BJ (cell line): ENCODE measurements around the gene MGAT5. TPM values are rescaled to one million over a fixed set of nuclear protein-coding genes. Genes with fewer than 3 reads are reported as not detected.

Experiments
- CTCF ChIA-PET: fragments of 350-600 bp; formaldehyde crosslinking; extraction: SDS; loops from one replicate; lab custom pipeline; 2021; ENCODE audit warnings: antibody characterized with exemption, inconsistent platforms; lab: Yijun Ruan, JAX
- POLR2A ChIA-PET: fragments of 300-600 bp; sonication (Branson Sonifier 250); formaldehyde crosslinking; extraction: SDS; loops from one replicate; lab custom pipeline; 2021; ENCODE audit warnings: antibody characterized with exemption; lab: Charles Lee
- DNase-seq: peaks from one replicate; pipeline ENCODE4 v3.0.0-alpha.2; 2011; ENCODE audit warnings: low read depth
- H3K27me3 ChIP-seq: 2 replicates; pipeline ENCODE4 v1.6.0; 2011; ENCODE audit warnings: low read length; ENCODE audit not compliant: control insufficient read depth, insufficient read depth
- H3K36me3 ChIP-seq: 2 replicates; pipeline ENCODE4 v1.5.1; 2011; ENCODE audit warnings: low read length; ENCODE audit not compliant: control insufficient read depth, insufficient read depth
- H3K4me3 ChIP-seq: 2 replicates; pipeline ENCODE4 v1.5.1; 2011; ENCODE audit warnings: low read depth, mild to moderate bottlenecking, control low read depth, low read length
- polyA plus RNA-seq: library from polyadenylated mRNA; depleted of rRNA; stranded (reverse); fragments of >200 nt; gene quantifications from 2 replicates; pipeline ENCODE4 v1.2.3, GENCODE V29; 2011
- TF ChIP-seq, protein P1 (sequence below): IDR thresholded peaks from 2 replicates; pipeline ENCODE4 v1.5.1; 2011; ENCODE audit warnings: low read depth, mild to moderate bottlenecking, control low read depth, inconsistent platforms, low read length, moderate library complexity; ENCODE audit not compliant: insufficient read depth

Gene MGAT5
- polyA plus RNA-seq, 1 experiment = 25.0 TPM

DNA sequence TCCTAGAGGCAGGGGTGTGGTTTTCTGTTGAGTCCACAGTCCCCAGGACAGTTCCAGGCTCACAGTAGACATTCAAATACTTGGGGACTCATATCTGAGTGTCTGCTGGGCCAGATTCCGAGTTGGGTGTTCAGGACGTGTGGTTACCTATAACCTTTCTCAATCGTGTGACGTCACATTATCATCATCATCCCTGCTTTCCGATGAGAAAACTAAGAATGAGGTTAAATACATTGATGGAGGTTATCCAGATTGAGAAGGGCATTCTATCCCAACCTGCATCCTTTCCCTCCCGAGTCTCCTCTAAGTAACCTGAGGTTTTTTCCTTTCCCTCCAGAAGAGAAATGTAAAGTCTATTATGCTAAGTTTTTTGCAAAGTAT, 204.6 kb downstream of the MGAT5 start:
- Histone ChIP-seq H3K27me3 (peaks cover 2% of the 10 kb centered on the region), H3K4me3 (no peak overlapping the region), H3K36me3 (no peaks in the 10 kb centered on the region; the same call in 1 of the 2 replicates)
- POLR2A ChIA-PET = no interaction called here
- TF ChIP-seq, protein P1, sequence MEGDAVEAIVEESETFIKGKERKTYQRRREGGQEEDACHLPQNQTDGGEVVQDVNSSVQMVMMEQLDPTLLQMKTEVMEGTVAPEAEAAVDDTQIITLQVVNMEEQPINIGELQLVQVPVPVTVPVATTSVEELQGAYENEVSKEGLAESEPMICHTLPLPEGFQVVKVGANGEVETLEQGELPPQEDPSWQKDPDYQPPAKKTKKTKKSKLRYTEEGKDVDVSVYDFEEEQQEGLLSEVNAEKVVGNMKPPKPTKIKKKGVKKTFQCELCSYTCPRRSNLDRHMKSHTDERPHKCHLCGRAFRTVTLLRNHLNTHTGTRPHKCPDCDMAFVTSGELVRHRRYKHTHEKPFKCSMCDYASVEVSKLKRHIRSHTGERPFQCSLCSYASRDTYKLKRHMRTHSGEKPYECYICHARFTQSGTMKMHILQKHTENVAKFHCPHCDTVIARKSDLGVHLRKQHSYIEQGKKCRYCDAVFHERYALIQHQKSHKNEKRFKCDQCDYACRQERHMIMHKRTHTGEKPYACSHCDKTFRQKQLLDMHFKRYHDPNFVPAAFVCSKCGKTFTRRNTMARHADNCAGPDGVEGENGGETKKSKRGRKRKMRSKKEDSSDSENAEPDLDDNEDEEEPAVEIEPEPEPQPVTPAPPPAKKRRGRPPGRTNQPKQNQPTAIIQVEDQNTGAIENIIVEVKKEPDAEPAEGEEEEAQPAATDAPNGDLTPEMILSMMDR = no peak
- DNase-seq = no peak
- CTCF ChIA-PET = interaction anchor here (1.1 to 3.3 kb wide), 2 partner anchors 13 to 14 kb away, joined by 5 to 13 read pairs; no protein-coding TSS in a partner anchor

DNA sequence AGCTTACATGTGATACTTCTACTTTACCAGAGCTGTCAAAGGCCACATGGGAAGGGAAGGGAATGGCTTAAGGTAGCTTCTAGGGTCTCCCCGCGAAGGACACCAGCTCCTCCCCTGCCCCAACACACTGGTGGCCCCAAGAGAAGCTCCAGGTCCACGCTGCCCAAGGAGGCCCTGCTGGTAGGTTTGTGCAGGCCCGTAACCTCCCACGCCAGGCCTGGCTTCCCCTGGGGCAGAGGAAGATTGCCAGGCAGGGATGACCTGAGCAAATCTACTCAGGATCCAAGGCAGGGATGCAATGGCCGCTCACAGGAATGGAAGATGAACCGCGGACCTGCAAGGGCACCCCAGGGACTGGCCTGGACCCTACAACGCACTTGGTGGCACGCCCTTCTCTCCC, 205.1 kb downstream of the MGAT5 start:
- ChIA-PET POLR2A (no interaction called here), CTCF (interaction anchor here (1.1 to 3.3 kb wide), 2 partner anchors 13 kb away, joined by 5 to 13 read pairs; no protein-coding TSS in a partner anchor)
- DNase-seq = no peak
- no peaks in the 10 kb centered on the region; the same call in 1 of the 2 replicates for H3K36me3 ChIP-seq
- TF ChIP-seq, protein P1 = no peak
- no peak overlapping the region for H3K4me3 ChIP-seq
- peaks cover 2% of the 10 kb centered on the region for H3K27me3 ChIP-seq

DNA sequence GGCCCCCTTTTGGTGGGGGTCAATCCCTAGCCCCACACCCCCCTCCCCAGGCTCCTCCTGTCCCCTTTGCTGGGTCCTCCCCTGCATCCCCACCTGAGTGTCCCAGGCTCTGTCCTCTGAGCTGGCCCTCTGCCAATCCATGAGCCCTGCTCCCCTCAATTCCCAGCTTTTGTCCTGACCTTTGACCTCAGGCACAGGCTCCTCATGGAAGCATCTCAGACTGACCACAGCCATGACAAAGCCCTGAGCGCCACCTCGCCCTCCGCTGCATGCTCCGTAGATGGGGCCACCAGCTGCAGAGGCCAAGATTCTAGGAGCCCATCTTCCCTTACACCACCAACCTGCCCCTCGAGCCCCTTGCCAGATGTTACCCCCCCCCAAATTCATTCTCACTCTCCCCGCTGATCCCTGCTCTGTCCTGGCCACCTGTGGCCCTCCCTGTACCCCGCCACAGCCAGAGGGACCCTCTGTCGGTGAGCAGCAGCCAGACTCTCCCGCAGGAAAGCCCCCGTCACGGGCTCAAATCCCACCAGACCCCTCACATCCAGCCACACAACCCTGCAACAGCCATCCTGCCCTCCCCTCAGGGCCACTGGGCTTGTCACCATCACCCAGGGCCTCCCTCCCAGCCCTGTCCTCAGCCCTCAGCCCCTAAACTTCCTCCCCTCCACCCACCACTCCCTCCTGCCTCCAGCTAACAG, 206.0 kb downstream of the MGAT5 start:
- no peak for DNase-seq
- Histone ChIP-seq H3K4me3 (no peak overlapping the region), H3K27me3 (peaks cover 2% of the 10 kb centered on the region), H3K36me3 (no peaks in the 10 kb centered on the region)
- ChIA-PET CTCF (interaction anchor here (0.6 to 3.3 kb wide), 11 partner anchors 8 to 1140 kb away, joined by 3 to 32 read pairs (median 4); no protein-coding TSS in a partner anchor), POLR2A (no interaction called here)
- TF ChIP-seq, protein P1 = no peak

DNA sequence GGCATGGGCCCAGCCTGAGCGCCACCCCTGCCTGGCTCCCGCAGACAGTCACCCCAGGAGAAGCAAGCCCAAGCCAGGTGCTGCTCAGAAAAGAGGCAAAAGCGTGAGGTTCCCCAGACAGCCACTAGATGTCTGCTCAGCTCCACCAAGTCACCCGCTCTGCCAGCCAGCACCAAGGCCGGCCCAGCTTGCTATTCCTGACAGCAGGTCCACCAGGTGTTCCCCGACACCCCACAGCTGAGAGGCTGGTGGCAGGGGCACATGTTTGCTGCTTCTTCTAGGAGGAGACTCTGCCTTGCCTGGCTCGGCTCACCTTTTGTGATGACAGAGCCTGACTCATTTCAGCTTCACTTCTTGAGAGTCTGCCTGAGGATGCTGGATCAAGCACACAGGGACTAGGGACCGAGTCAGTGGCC, 206.7 kb downstream of the MGAT5 start:
- CTCF ChIA-PET = interaction anchor here (0.9 to 3.3 kb wide), 11 partner anchors 9 to 457 kb away, joined by 3 to 32 read pairs (median 4); no protein-coding TSS in a partner anchor
- POLR2A ChIA-PET = no interaction called here
- TF ChIP-seq, protein P1 = peak; percentile 68
- no peak for DNase-seq
- Histone ChIP-seq H3K27me3 (peaks cover 2% of the 10 kb centered on the region), H3K4me3 (no peak overlapping the region), H3K36me3 (no peaks in the 10 kb centered on the region)

DNA sequence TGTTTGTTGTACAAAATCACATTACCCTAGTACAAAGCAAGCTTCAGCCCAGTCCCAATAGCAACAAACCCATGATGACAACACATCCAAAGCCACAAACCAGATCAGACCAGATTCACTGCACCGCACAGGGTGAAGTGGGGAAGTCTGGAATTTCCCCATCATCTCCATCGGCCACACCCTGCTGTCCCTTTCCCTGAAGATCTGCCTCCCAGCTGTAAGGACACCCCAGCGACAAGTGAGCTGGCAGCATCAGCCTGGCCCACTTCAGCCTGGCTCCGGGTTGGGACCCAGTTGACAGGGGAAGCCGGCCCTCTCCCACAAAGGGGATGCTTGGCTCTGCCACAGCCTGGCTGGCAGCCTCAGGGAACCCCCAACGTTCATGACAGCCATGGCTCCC, 207.6 kb downstream of the MGAT5 start:
- Histone ChIP-seq H3K27me3 (peaks cover 2% of the 10 kb centered on the region), H3K4me3 (no peak overlapping the region), H3K36me3 (no peaks in the 10 kb centered on the region)
- ChIA-PET CTCF (interaction anchor here (1.0 to 3.3 kb wide), 5 partner anchors 10 to 426 kb away, joined by 3 to 32 read pairs (median 6); no protein-coding TSS in a partner anchor), POLR2A (no interaction called here)
- DNase-seq = no peak
- TF ChIP-seq, protein P1 = no peak
